Activated T-cell treated with anti-CD3 and anti-CD28 coated beads for 4 hours (primary cell): ENCODE data around the gene DTX1.

Experiments used
- DNase-seq: peaks from one replicate; pipeline ENCODE4 v3.0.0-alpha.2; 2020

Gene DTX1

DNA sequence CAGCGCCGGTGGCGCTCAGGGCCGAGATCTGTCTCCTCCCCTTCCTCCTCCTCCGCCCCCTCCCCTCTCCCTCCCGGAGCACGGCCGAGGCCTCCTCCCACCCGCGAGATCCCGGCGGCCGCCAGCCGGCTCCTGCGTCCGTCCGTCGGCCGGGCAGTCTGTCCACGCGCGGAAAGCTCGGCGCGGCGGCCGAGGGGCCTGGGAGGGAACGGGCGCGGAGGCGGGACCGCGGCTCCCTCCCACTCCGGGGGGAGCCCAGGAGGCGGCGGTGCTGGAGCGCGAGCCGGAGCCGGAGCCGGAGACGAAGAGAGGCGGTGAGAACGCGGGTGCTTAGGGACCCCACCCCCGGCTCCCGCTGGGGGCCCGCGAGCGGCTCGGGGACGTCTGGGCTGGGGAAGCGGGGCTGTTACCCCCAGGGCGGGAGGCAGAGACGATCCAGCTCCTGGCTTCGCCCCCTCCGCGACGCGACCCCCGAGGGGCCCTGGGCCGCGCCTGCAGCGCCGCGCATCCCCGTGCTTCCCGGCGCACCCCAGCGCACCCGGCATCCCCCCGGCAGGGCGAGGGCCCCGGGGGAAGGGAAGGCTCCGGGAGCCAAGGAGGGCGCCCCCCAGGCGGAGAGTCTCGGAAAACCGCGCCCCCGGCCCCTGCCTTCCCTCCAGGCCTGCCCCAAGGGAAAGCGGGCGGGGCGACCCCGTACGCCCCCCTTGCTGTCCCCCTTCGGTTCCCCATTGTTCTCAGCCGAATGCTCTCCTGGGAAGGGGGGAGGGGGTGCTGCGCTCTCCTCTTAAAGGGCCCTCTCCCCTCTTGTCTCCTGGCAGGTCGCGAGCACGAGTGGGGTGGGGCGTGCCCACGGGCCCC is at the start of gene DTX1:
TSS of gene DTX1 (plus strand) at position 100 of the 858 bp plus-strand sequence. CDS start 1,463 bp downstream, outside the sequence.
- peak; percentile 28 for DNase-seq

DNA sequence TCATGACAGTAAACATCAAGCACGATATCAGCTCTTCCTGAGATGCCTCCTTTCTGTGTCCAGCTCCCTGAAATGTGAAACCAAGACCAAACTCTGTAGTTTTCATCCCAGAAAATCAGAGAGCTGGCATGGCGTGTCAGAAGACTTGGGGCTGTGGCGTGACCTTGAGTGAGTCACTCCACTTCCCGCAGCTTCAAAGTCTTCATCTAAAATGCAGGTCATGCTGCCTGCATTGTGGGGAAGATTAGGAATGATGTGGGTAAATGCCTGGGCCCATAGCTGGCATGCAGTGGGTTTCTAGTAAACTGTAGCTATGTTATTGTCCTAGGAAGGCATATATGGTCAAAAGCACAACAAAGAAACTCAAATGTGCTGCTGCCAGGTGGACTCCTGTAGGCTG is 49.4 kb upstream of the DTX1 start:
- DNase-seq, result no peak

DNA sequence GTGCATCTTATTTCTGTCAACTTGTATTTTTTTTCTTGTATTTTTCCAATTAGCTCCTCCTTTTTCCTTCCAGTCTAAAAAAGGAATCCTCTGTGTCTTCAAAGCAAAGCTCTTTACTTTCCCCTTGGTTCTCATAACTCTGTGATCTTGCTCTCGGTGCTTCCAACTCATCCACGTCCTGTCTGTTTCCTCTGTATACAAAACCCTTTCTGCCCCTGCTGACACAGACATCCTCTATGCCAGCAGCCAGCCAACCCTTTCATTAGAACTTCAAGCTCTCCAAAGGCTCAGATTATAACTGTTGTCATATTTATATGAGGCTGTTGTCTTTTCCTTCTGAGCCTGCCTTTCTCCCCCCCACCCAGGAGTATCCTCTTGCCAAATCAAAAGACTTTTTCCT is 45.8 kb upstream of the DTX1 start:
- no peak for DNase-seq

DNA sequence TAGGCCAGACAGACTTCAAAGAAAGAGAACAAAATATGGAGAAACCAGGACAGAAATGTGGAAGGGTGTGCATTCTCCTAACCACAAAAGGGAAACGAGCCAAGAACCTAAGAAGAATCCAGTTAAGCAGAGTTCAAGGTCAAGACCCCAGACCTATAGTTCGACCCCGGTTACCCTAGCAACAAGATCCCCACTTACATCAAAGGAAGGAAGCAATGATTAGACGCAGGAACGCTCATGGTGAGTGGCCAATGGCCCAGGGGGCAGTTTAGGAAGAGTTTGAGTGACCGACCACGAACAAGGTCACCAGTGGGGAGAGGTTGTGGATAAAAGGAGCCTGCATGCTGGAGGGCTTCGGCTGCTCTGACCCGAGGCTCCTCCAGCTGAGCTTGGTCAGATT is 42.0 kb upstream of the DTX1 start:
- DNase-seq, result no peak

DNA sequence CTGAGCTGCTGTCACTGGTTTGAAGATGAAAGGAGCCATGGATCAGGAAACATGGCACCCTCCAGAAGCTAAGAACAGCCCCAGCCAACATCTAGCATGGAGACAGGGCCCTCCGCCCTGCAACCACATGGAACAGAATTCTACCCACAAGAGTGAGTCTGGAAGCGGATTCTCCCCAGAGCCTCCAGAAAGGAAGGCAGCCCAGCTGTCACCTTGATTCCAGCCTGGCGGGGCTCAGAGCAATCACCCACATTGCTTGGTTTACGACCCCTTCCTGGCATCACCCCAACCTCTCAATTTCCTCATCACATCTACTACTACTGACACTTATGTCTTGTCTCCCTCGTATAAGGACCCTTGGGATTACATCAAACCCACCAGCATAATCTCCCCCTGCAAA is 39.7 kb upstream of the DTX1 start:
- DNase-seq, result no peak

DNA sequence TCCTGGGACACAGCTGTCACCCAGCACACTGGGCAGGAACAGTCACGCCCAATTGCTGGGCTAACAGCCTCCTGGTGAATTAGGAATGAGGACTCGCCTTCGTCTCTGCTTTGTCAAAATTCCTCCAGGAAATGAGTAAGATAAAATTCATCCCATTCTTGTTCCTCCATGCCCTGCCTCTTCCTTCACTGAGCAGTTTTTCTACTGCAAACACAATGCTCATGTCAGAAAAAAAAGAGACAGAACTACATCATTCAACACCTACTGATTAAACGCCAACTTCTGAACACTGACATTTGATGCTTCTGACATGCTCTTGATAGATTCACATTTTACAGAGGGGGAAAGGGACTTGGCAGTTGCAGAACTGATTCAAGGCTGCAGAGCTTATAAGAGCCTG is 37.5 kb upstream of the DTX1 start:
- DNase-seq, result no peak

DNA sequence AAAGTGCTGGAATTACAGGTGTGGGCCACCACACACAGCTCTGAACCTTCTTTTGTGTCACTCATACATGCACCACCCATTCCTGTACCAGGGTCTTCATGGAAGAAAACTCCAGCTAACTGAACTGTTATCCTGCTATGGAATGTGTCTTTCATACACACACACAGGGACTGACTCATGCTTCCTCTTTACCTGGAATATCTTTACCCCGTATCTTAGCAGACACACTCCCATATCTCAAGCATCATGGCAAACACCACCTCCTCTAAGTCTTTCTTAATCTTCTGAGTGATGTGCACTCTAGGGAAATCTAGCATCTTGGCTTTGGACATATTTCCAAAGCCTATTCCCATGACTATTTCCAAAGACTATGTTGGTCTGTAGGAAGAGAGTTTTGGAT is 35.0 kb upstream of the DTX1 start:
- DNase-seq, result no peak

DNA sequence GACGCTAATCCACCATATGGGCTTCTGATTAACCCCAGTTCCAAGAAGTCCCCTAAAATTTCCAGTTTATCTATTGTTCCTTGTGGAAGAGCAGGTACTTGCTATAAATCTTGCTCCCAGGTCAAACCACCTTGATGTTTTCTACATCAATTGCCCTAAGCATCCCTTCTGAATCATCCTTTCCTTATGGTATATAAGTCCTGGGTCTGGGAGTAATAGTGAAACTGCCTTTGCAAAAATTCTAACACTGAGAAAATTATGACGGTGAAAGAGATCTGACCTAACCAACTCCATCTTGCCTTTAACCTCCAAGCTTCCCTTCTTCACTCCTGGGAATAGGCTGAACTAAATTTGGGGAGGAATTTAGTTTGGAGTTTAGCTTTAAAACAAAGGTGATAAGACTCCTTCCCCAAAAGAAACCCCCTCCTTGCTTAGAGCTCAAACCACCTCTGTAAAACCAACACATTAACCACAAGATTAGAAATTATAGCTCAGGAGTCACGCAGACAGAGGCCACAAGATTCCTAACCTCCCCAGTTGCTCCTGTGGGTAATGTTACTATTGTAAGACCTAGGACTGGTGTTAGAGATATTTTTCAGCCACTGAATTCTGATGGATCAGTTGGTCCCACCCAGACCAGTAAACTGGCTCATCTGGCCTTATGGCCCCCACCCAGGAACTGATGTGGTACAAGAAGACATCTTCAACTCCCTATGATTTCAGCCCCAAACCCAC is 33.8 kb upstream of the DTX1 start:
- no peak for DNase-seq

DNA sequence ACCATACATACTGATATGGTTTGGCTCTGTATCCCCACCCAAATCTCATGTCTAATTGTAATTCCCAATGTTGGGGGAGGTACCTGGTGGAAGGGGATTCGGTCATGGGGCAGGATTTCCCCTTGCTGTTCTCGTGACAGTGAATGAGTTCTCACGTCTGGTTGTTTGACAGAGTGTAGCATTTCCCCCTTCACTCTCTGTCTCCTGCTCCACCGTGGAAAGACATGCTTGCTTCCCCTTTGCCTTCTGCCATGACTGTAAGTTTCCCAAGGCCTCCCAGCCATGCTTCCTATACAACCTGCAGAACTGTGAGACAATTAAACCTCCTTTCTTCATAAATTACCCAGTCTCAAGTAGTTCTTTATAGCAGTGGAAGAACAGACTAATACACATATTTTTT is 28.8 kb upstream of the DTX1 start:
- DNase-seq, result no peak

DNA sequence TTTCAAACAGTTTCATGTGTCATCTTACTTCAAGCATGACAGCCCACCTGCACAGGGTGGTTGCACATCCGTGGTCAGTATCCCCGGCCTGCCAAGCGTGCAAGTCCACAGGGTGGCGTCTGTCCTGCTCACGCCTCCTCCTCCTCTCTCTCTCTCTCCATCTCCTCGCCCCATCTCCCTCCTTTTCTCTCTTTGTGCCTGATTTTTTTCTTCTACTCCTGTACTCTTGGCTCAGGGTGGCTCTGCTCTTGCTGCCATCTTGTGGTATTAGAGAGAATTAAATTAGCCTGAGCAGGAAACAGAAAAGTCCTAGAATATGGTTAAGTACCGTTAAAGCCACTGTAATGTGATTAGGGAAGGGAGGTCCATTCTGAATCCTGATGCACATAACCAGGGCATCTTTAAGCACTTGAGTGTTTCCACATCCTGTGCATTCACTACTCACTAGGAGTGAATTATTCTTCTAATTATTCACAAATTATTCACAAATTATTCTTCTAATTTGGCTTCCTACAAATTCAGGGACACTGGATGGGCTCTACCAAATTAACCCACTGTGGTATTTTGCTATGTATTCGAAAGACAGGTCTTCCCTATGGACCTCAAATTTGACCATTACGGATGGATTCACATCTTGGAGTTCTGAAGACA is 25.5 kb upstream of the DTX1 start:
- DNase-seq, result no peak

DNA sequence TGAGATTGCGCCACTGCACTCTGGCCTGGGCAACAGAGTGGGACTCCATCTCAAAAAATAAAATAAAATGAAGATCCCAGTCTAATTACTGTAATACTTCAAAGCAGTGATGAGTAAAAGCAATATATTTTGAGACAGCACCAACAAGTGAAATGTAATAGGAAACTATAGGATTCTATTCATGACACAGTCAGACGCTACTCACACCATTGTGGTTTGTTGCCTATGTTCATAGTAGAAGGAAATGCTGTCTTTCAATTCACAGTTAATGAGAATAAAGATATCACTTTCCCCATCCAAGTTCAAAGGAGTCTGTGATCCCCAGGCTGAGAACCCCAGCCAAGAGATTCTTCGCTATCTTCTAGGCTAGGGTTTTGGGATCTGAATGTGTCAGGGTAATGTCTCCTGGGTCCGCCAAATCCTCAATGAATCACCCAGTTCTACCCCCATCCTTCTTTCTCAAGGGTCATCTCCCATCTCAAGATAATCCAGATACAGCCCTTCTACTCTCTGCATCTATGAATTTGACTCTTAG is 16.6 kb upstream of the DTX1 start:
- no peak for DNase-seq

DNA sequence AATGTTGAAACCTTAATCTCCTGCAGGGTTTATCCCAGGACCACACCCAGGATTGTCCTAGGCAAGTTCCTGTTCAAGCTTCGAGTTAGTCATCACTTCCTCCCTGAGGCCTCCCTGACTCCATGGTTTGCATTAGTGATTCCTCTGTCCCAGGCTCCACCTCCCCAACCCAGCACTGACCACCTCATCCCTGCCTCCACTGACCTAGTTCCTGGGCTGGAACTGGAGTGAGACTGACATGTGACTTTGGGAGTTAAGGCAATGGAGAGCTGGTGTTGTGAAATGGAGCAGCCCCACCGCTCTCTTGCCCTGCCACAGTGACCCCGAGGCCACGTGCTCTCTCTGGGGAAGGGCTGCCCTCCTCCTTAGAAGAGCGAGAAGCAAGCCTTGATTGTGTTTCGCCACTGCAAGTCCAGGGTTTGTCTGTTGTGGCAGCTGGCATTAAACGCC is 15.8 kb upstream of the DTX1 start:
- DNase-seq, result no peak

DNA sequence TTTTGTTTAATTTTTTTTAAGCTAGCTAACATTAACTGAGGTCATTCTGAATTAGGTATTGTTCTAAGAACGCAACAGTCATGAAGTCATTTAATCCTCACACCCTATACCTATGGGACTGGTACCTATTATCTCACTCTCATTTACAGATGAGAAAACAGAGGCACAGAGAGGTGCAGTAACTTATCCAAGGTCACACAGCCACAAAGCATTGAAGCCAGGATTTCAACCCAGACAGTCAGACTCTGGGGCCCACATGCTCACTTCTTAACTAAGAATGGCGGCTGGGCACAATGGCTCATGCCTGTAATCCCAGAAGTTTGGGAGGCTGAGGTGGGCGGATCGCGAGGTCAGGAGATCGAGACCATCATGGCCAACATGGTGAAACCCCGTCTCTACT is 15.0 kb upstream of the DTX1 start:
- DNase-seq, result no peak

DNA sequence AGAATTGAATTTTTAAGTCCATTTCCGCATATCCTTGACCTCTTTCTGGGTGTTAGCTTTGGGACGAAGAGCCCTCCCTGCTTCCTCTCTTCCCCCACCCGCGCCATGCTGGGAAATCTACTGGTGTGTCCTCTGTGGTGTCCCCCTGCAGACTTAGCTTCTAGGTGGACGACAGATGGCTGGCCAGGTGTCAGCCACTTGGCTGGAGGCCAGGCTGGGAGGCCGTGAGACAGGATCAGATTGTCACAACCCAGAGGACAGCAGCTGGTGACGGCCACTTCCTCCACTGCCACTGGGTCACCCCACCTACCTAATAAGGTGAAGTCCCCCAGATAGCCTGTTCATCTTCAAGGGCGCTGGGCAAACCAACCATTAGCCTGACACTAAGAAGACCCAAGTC is 13.3 kb upstream of the DTX1 start:
- DNase-seq, result no peak

DNA sequence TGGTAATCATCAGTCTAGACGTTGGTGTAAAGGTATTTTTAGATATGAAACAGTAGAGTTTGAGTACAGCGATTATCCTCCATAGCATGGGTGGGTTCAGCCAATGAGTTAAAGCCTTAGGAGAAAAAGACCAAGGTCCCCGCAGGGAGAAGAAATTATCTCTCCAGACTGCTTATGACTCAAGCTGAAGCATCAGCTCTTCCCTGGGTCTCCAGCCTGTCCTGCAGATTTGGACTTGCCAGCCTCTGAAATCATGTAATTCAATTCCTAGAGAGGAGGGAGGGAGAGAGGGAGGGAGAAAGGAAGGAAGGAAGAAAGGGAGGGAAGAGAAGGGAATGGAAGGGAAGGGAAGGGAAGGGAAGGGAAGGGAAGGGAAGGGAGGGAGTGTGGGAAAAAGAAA is 12.0 kb upstream of the DTX1 start:
- no peak for DNase-seq

DNA sequence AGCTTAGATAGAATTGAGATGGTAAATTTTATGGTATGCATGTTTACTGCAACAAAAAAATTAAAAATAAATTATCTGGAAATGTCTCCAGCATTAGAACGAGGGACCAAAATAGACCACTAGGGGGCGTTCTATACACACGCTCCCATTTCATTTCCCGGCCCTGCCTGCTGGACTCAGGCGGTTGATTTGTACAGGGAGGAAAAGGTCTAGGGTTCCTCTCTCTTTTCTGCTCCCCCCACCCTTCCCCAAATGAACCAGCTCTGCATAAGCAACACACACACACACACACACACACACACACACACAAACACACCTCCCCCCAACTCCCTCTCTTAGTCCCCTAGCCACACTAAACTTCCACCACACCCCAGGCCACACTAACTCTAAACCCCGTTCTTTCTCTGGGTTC is 7.8 kb upstream of the DTX1 start:
- peak; percentile 58 for DNase-seq

DNA sequence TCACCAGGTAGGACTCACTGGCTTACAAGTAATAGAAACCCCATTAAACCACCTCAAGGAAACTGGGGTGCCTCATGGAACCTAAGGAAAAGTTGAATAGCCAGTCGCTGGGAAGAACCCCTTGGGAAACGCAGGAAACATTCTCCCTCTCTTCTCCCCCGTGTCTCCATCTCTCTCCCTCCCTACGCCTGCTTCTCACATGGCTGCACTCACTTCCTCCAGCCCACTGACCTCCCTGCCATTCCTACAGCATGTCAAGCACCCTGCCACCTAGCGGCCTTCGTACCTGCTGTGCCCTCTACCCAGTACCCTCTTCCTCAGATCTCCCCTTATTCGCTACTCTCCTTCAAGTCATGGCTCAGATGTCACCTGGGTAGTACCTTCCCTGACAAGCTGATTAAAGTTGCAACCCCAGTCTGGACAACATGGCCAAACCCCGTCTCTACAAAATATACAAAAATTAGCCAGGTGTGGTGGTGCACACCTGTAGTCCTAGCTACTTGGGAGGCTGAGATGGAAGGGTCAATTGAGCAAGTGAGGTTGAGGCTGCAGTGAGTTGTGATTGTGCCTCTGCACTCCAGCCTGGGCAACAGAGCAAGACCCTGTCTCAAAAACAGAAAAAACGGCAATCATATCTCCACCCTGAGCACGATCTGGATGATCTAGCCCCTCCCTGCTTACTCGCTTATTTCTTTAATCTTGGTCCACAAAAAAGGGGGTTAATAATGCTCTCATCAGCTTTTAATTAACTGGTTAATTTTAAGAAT is 6.4 kb upstream of the DTX1 start:
- no peak for DNase-seq

DNA sequence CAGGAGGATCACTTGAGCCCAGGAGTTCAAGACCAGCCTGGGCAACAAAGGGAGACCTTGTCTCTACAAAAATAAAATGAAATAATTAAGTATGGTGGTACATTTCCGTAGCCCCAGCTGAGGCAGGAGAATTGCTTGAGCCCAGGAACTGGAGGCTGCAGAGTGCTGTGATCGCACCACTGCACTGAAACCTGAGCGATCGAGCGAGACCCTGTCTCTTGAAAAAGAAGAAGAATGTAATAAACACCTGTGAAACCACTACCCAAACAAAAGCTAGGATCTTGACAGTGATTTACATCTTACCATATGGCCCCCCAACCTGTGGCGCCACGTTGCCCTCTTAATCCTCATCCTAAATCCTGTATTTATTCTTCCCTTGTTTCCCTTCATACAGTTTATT is 5.7 kb upstream of the DTX1 start:
- no peak for DNase-seq

DNA sequence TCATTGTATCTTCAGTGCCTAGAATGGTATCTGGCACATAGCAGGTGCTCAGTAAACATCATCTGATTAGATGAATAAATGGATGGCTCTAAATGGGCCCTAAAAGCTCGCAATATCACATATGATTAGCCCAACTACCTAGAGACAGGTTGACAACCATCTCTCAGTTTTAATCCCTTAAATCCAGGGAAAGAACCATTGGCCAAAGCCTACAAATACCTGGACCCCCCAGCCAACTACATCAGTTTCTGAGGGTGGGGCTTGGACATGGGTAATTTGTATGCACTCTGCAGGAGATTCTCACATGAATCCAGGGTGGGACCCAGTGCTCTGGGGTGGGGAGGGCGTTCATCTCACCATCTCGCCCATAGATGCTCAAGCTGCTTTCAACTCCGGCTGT is 4.8 kb upstream of the DTX1 start:
- no peak for DNase-seq

DNA sequence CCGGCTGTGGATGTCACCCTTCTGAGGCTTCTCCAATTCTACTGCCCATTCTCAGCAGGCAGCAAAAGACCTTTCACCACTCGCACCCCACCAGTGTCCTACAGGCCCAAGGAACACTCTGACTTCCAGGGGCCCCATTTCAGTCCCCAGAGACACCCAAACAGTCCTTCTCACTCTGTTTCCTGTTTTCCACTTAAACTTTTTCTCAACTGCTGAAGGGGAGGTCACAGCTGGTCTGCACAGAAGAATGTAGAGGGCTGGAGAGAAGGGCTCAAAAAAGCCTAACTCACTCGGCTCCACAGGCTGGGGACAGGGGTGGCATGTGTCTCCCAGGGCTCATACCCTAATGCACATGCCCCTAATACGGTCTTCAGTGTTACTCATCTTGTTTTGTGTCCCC is 4.2 kb upstream of the DTX1 start:
- no peak for DNase-seq

DNA sequence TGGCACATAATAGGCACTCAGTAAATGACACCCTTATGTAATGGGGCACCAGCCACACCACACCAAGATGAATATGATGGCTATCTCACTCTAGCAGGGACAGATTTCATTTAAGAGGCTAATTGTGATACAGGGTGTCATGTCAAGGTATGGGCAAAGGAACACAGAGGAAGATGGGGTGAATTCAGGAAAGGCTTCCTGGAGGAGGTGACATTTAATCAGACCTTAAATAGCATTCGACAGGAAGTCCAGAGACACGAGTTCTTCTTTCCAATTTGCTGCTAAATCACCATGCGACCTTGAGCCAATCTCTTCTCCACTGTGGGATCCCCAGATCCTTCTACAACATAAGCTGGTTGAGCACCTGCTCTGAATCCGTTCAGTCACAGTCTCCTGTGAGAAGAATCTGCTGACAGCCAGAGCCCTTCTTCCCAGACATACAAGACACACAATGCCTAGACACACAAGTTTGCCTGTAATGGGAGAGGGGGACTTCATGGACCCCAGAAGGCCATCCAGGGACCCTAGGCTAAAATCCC is 1.5 kb upstream of the DTX1 start:
- no peak for DNase-seq

DNA sequence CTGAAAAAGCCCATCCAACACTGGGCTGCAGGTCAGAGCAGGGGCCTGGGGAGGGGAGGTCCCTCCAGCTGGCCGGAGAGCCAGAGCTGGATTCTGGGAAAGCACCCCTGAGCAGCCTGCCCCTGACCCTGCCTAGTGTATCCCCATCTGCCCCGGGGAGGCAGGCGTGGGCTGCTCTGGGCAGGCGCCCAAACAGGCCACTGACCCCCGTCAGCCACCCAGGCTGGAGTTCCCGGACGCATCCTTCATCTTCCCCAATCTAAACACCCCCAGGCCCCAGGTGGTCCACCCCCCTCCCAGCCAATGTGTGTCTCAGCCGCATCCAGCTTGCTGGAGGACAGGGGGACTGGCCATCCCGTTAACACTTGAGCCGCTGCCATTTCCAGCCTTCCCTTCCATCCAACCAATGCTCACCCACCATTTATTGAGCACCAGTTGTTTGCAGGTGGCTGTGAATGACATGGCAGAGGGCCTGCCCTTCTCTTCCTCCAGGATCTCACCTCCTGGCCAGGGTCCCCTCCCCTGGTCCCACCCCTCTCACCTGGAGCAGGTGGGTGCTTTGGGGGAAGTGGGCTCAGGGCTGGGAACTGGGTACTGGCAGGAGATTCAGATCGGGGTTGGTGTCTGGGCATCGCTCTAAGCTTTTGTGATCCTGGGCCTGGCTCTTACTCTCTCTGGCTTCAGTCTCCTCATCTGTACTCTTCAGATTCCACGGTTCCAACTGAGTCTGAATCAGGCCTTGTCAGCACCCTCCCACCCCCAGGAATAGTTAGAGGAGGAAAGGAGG is 743 bp upstream of the DTX1 start:
- DNase-seq, result no peak
